Right forelimb (tissue), 1 donor: ENCODE results near the gene RNASE8.

ENCODE experiments used
- DNase-seq: peaks from one replicate; pipeline ENCODE4 v3.0.0-alpha.2; 2018

Gene RNASE8

DNA sequence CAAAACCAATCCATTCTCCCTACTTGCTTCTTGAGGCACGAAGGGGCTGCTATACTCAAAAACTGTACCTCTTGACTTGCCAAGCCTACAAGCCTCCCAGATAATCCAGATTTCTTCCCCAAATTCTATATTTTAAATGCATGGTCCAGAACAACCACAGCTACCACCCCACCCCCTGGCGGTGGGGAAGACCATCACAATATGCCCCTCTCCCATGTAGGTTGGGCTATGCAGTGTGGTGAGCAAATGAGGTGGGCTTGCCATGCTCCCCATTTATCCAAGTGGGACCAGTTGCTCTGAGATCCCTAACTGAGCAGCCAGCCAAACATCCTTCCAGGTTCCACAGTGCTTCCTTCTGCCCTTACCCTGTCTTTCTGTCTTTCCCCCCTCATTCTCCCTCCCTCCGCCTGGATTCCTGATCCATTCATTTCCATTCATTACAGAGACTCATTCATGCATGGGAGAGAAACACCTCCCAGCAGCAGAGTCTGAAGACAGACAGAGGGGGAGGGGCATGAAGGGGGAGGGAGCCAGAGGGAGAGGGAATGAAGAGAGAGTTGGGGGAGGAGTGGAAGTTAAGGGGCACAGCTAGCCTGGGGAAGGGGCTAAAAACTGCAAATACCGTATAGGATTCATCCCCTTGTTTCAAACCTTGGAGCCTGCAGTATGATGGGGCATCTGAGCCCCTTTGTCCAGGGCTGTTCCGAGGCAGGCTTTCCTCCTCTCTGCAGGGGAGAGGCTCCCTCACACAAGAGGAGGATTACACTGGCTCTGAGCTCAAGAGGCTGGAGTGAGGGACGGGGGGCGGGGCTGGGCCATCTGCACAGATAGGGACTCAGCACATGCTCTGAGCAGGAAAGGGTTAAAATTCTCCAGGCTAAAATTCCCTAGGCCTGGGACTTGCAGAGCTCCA lies 36.4 kb downstream of the RNASE8 start:
- DNase-seq = no peak

DNA sequence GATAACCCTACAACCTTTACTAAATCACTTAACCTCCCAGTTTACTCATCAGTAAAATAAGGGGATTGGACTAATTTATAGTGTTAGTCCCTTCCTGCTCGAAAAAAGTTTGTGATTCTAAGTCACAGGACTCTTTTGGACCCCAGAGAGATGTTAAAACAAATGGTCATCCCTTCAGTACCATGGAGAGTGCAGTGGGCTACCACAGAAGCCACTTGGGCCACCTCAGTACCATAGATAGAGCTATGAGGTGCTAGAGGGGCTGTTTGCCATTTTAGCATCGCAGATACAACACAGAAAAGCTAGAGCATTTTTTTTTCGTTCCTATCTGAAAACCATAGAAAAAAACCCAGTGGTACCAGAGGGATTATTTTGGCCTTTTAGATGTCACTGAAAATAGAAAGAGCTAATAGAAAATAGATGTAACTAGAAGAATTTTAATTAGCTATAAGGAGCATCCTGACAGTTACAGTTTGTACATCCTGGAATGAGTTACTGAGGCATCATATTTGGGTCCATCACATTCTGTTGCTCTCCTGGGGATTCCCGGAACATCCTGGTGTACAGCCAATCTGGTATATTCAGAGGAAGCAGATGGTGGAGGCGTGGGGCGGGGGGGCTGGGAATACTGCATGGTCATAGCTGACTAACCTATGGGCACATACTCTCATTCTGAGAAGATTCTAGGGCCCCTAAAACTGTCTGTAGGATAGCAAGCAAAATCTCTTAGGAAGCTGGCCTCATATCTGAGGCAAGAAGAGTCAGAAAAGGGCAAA lies 38.0 kb downstream of the RNASE8 start:
- DNase-seq = no peak

- no peak for DNase-seq
Measured at GRCh38 chr14:21096438-21096837, 38.8 kb downstream of the RNASE8 start.

GRCh38 chr14:21096978-21097635 lies 39.5 kb downstream of the RNASE8 start:
- no peak for DNase-seq

GRCh38 chr14:21097636-21098075 lies 40.0 kb downstream of the RNASE8 start:
- no peak for DNase-seq

GRCh38 chr14:21098076-21098891 lies 40.7 kb downstream of the RNASE8 start, which contains the start of gene ZNF219:
TSS of gene ZNF219 (minus strand) at chr14:21098655. CDS start at chr14:21093591, 5,064 bp downstream.
- DNase-seq = peak; percentile 73

- DNase-seq = no peak
Measured at GRCh38 chr14:21098892-21099595, 41.4 kb downstream of the RNASE8 start.

DNA sequence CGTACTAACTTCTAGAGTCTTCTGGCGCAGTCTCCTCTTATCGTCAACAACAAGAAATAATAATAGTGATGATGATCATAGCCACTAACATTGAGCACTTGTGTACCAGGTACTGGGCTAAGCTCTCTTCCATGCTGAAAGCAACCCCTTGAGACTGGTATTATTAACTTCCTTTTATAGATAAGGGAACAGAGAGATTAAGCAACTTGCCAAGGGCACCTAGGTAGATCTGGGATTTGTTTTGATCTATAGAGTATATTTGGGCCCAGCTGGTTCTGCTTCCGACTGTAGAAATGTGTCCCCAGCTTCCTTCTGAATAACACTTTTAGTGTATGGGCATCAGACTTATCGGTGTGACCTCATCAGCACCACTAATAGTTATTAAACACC lies 42.0 kb downstream of the RNASE8 start:
- no peak for DNase-seq

GRCh38 chr14:21100931-21101330 lies 43.3 kb downstream of the RNASE8 start, which contains the start of gene TMEM253:
TSS of gene TMEM253 (plus strand) at chr14:21101066. CDS start at chr14:21101344, 278 bp downstream.
- DNase-seq = no peak

DNA sequence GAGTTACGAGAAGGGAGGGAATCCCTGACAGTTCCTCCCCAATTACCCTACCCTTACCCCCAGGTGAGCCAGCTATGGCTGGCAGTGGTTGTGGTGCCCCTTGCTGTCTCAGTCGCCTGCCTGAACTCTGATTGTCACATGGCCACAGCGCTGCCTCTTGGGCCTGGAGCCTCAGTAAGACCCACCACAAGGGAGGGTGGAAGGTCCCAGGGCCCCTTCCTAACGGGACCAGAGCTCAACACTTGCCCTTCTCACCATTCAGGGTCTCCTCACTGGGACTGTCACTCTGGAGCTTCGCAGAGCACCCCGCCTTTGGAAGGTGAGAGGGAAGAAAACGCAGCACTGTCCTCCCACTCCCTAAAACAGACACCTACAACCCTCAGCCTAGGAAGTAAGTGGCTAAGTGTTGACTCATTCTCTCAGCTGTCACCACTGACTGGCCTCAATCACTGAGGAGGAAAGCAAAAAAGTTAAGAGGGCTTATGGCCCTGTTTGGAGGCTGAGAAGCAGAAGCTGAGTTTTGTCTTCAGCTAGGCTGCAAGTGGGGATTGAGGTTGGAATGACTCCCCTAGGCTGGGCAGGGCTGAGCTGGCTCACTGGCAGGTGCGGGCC lies 44.3 kb downstream of the RNASE8 start:
- DNase-seq = no peak

- DNase-seq = no peak
Measured at GRCh38 chr14:21102521-21103410, 45.1 kb downstream of the RNASE8 start.

- no peak for DNase-seq
Measured at GRCh38 chr14:21103411-21103709, 45.7 kb downstream of the RNASE8 start.

DNA sequence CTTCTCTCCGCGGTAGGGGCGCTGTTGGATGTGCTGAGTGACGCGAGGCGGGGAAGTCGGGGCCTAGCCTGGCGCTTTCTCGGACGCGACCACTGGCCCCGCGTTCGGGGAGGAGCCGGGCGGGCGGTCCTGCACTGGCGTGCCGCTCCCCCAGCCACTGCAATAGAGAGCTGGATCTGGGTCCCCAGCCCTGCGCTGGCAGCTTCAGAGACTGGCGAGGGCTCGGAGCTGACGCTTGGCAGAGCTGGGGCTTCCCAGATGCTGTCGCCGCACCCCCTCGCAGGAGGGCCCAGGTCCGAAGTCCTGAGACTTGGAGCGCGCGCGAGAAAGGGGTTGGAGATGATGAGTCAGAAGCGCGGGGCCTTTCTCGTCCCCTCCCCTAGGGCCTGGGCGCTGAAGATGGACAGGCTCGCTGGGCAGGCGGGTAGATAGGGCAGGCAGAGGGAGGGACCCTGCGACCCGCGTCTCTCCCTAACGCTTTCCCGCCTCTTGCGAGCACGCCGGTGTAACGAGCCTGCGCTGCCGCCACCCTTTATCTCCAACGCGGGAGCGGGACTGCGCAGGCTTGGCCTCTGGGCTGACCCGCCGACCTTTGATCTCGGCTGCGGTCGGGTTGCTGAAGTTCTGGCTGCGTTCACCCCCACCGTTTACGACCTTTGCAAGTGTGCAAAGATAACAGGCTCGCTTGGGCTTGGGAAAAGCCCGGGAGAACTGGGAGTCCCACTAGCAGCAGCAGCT lies 46.3 kb downstream of the RNASE8 start:
- peak; percentile 97 for DNase-seq

- peak; percentile 80 for DNase-seq
Measured at GRCh38 chr14:21104448-21105060, 46.9 kb downstream of the RNASE8 start.

DNA sequence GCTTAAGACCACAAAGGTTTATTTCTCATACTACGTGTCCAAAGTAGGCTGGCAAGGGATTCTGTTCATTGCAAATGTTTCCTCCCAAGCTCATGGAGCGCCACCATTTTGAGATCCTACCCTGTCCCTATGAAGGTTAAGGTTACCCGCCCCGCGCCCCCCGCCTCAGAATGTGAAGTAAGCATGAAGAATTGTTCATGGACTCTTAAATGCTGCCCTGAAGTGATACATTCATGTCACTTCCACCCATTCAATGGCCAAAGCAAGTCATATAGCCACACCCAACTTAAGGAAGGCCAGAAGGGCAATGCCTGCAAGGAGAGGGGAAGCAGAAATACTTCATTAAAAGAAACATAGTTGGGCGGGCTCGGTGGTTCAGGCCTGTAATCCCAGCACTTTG lies 47.5 kb downstream of the RNASE8 start:
- DNase-seq = no peak

DNA sequence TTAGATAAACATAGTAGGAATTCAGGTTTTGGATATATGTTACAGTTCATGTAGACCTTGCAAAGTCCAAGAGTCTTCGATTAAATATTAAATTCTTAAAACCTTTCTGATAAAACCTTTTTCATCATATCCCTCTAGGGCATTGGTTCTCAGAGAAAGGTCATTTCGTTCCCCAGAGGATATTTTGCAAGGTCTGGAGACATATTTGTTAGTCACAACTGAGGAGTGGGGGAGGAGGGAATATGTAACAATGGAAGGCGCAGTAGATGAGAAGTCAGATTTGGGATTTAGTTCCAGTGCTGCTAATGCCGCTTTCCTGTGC lies 48.5 kb downstream of the RNASE8 start:
- no peak for DNase-seq

GRCh38 chr14:21106498-21107282 lies 49.1 kb downstream of the RNASE8 start:
- DNase-seq = peak; percentile 87

GRCh38 chr14:21107283-21107800 lies 49.7 kb downstream of the RNASE8 start:
- no peak for DNase-seq
